Measurements from ENCODE around the gene NAT16. TPM values are rescaled to one million over a fixed set of nuclear protein-coding genes. Genes with fewer than 3 reads are reported as not detected.

The NAT16 gene
- total RNA-seq, 1 donor from 2014 or later: 0.16 TPM

DNA sequence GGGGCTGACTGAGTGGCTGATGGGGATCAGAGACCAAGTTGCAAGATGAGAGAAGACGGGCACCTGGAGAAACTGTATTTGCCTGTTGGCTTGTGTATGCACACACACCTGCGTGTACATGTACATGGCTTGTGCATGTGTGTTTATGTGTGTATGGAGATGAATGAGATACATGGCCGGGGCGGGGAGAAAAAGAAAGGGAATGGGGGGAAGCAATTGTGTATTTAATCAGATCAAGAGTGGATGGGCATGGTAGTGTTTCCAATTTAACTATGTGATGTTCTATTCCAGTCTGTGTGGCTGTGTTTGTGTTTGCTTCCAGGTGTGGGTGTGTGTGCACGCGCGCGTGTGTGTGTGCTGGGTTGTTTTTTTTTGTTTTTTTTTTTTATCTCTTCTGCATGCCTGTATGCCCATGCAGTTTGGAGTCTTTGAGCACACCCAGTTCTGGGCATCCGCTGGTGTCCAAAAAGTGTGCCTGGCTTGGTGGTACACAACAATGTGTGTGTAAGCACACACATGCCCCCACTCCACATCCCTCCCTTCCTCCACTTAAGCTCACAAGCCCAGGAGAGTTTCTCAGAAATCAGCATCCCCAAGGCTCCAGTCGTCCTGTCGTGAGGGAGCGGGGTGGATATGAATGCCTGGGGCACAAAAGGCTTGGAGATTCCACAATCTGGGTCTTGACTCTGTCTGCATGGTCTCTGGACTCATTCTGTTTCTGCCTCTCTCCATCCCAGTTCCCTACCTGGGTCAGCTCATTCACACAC lies 12.3 kb downstream of the NAT16 start:
- DNase-seq (ENCODE audit: low read depth) (no peak), FAIRE-seq (no peak)
- Histone ChIP-seq H3K9ac (ENCODE audit: low read length) (no peak overlapping the region), H3K4me3 (ENCODE audit: insufficient read depth, low read depth, low read length) (no peak overlapping the region), H2AFZ (ENCODE audit: low read depth, low read length) (no peak overlapping the region), H3K79me2 (ENCODE audit: insufficient read depth, low read length) (no peaks in the 10 kb centered on the region), H4K20me1 (ENCODE audit: insufficient read depth, low read length) (peaks cover 25% of the 10 kb centered on the region), H3K27me3 (ENCODE audit: insufficient read depth, low read length) (peaks cover 49% of the 10 kb centered on the region), H3K36me3 (ENCODE audit: insufficient read depth, low read length) (no peaks in the 10 kb centered on the region), H3K4me1 (ENCODE audit: insufficient read depth, low read length) (peaks cover 72% of the 10 kb centered on the region), H3K27ac (ENCODE audit: low read depth, low read length) (no peak overlapping the region), H3K9me3 (ENCODE audit: insufficient read depth, low read depth, low read length) (no peaks in the 10 kb centered on the region), H3K4me2 (ENCODE audit: low read length) (peak overlapping the region; percentile 80)
- H3K4me1 Mint-ChIP-seq (ENCODE audit: low read depth, unreplicated experiment): peaks cover 48% of the 10 kb centered on the region
- peaks cover 24% of the 10 kb centered on the region for H3K27me3 Mint-ChIP-seq (ENCODE audit: low read depth, unreplicated experiment)
- H3K36me3 Mint-ChIP-seq (ENCODE audit: low read depth, unreplicated experiment): no peaks in the 10 kb centered on the region
- H3K9me3 Mint-ChIP-seq (ENCODE audit: unreplicated experiment): peaks cover 11% of the 10 kb centered on the region
- H3K4me3 Mint-ChIP-seq (ENCODE audit: unreplicated experiment): peak overlapping the region; percentile 2
- TF ChIP-seq EZH2 (IDR thresholded peaks at IDR 0.05; ENCODE audit: insufficient read depth, low read length): no peak
- TF ChIP-seq, protein P1, sequence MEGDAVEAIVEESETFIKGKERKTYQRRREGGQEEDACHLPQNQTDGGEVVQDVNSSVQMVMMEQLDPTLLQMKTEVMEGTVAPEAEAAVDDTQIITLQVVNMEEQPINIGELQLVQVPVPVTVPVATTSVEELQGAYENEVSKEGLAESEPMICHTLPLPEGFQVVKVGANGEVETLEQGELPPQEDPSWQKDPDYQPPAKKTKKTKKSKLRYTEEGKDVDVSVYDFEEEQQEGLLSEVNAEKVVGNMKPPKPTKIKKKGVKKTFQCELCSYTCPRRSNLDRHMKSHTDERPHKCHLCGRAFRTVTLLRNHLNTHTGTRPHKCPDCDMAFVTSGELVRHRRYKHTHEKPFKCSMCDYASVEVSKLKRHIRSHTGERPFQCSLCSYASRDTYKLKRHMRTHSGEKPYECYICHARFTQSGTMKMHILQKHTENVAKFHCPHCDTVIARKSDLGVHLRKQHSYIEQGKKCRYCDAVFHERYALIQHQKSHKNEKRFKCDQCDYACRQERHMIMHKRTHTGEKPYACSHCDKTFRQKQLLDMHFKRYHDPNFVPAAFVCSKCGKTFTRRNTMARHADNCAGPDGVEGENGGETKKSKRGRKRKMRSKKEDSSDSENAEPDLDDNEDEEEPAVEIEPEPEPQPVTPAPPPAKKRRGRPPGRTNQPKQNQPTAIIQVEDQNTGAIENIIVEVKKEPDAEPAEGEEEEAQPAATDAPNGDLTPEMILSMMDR (IDR thresholded peaks at IDR 0.05; ENCODE audit: insufficient read depth, low read depth, low read length): no peak
- peak overlapping the region; percentile 31 for H3K27ac Mint-ChIP-seq (ENCODE audit: unreplicated experiment)

GRCh38 chr7:101166909-101167644 lies 13.0 kb downstream of the NAT16 start:
- H3K4me1 Mint-ChIP-seq (ENCODE audit: low read depth, unreplicated experiment): peaks cover 48% of the 10 kb centered on the region
- peaks cover 11% of the 10 kb centered on the region for H3K9me3 Mint-ChIP-seq (ENCODE audit: unreplicated experiment)
- FAIRE-seq: no peak
- no peak overlapping the region for H3K4me3 ChIP-seq (ENCODE audit: insufficient read depth, low read depth, low read length)
- peaks cover 30% of the 10 kb centered on the region for H4K20me1 ChIP-seq (ENCODE audit: insufficient read depth, low read length)
- TF ChIP-seq, protein P1 (IDR thresholded peaks at IDR 0.05; ENCODE audit: insufficient read depth, low read depth, low read length): no peak
- TF ChIP-seq EZH2 (IDR thresholded peaks at IDR 0.05; ENCODE audit: insufficient read depth, low read length): peak; percentile 25
- H3K4me2 ChIP-seq (ENCODE audit: low read length): peak overlapping the region; percentile 80
- peak overlapping the region; percentile 71 for H3K4me3 Mint-ChIP-seq (ENCODE audit: unreplicated experiment)
- H3K27me3 ChIP-seq (ENCODE audit: insufficient read depth, low read length): peaks cover 41% of the 10 kb centered on the region
- H3K27ac ChIP-seq (ENCODE audit: low read depth, low read length): no peak overlapping the region
- no peaks in the 10 kb centered on the region for H3K36me3 Mint-ChIP-seq (ENCODE audit: low read depth, unreplicated experiment)
- no peak for DNase-seq (ENCODE audit: low read depth)
- H3K36me3 ChIP-seq (ENCODE audit: insufficient read depth, low read length): no peaks in the 10 kb centered on the region
- H3K4me1 ChIP-seq (ENCODE audit: insufficient read depth, low read length): peaks cover 69% of the 10 kb centered on the region
- no peak overlapping the region for H3K9ac ChIP-seq (ENCODE audit: low read length)
- H3K79me2 ChIP-seq (ENCODE audit: insufficient read depth, low read length): no peaks in the 10 kb centered on the region
- no peaks in the 10 kb centered on the region for H3K9me3 ChIP-seq (ENCODE audit: insufficient read depth, low read depth, low read length)
- no peak overlapping the region for H2AFZ ChIP-seq (ENCODE audit: low read depth, low read length)
- peaks cover 22% of the 10 kb centered on the region for H3K27me3 Mint-ChIP-seq (ENCODE audit: low read depth, unreplicated experiment)
- peak overlapping the region; percentile 42 for H3K27ac Mint-ChIP-seq (ENCODE audit: unreplicated experiment)

DNA sequence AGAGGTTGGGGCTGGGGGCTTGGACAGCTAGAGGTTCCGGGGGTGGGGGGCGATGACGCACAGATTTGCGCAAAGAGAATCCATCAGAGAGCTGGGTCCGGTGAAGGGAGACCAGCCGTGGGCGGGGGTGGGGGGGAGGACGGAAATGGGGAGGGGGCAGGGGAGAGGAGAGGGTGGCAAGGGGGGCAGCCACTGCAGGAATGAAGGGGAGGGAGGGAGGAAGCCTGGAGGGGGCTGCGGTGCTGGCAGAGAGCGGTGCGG lies 13.5 kb downstream of the NAT16 start:
- TF ChIP-seq EZH2 (IDR thresholded peaks at IDR 0.05; ENCODE audit: insufficient read depth, low read length): no peak
- TF ChIP-seq, protein P1 (IDR thresholded peaks at IDR 0.05; ENCODE audit: insufficient read depth, low read depth, low read length): no peak
- Histone ChIP-seq H3K9me3 (ENCODE audit: insufficient read depth, low read depth, low read length) (no peaks in the 10 kb centered on the region), H3K4me2 (ENCODE audit: low read length) (peak overlapping the region; percentile 91), H3K4me3 (ENCODE audit: insufficient read depth, low read depth, low read length) (no peak overlapping the region), H3K4me1 (ENCODE audit: insufficient read depth, low read length) (peaks cover 67% of the 10 kb centered on the region), H2AFZ (ENCODE audit: low read depth, low read length) (no peak overlapping the region), H3K27me3 (ENCODE audit: insufficient read depth, low read length) (peaks cover 36% of the 10 kb centered on the region), H3K27ac (ENCODE audit: low read depth, low read length) (no peak overlapping the region), H3K79me2 (ENCODE audit: insufficient read depth, low read length) (no peaks in the 10 kb centered on the region), H3K36me3 (ENCODE audit: insufficient read depth, low read length) (no peaks in the 10 kb centered on the region), H4K20me1 (ENCODE audit: insufficient read depth, low read length) (peaks cover 35% of the 10 kb centered on the region), H3K9ac (ENCODE audit: low read length) (no peak overlapping the region)
- H3K36me3 Mint-ChIP-seq (ENCODE audit: low read depth, unreplicated experiment): no peaks in the 10 kb centered on the region
- FAIRE-seq: no peak
- H3K27me3 Mint-ChIP-seq (ENCODE audit: low read depth, unreplicated experiment): peaks cover 17% of the 10 kb centered on the region
- DNase-seq (ENCODE audit: low read depth): no peak
- peaks cover 46% of the 10 kb centered on the region for H3K4me1 Mint-ChIP-seq (ENCODE audit: low read depth, unreplicated experiment)
- no peak overlapping the region for H3K27ac Mint-ChIP-seq (ENCODE audit: unreplicated experiment)
- H3K9me3 Mint-ChIP-seq (ENCODE audit: unreplicated experiment): peaks cover 11% of the 10 kb centered on the region
- peak overlapping the region; percentile 71 for H3K4me3 Mint-ChIP-seq (ENCODE audit: unreplicated experiment)

Data from astrocyte (in vitro differentiated cells and primary cell).